ENCODE results near the gene ELSPBP1.
"Not testable (repeated sequence)": the region's sequence is repeated elsewhere in the genome, so short reads cannot be mapped to it uniquely, and the experiment has no call there.

GRCh38 chr19:47955936-47956335 is 38.5 kb upstream of the ELSPBP1 start:
- TF ChIP-seq, protein P1, sequence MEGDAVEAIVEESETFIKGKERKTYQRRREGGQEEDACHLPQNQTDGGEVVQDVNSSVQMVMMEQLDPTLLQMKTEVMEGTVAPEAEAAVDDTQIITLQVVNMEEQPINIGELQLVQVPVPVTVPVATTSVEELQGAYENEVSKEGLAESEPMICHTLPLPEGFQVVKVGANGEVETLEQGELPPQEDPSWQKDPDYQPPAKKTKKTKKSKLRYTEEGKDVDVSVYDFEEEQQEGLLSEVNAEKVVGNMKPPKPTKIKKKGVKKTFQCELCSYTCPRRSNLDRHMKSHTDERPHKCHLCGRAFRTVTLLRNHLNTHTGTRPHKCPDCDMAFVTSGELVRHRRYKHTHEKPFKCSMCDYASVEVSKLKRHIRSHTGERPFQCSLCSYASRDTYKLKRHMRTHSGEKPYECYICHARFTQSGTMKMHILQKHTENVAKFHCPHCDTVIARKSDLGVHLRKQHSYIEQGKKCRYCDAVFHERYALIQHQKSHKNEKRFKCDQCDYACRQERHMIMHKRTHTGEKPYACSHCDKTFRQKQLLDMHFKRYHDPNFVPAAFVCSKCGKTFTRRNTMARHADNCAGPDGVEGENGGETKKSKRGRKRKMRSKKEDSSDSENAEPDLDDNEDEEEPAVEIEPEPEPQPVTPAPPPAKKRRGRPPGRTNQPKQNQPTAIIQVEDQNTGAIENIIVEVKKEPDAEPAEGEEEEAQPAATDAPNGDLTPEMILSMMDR (conservative IDR thresholded peaks at IDR 0.05; ENCODE audit: low read depth, low read length) = not testable (repeated sequence)
- not testable (repeated sequence) for TF ChIP-seq EZH2 (IDR thresholded peaks at IDR 0.05; ENCODE audit: borderline replicate concordance, low read depth, low read length, poor library complexity, severe bottlenecking)

Data from A673 (cell line).